GM19372 (cell line): ENCODE data around the gene TGFB1I1.
"Not testable (repeated sequence)": the region's sequence is repeated elsewhere in the genome, so short reads cannot be mapped to it uniquely, and the experiment has no call there.

Experiments
- ATAC-seq: cut with Tn5 transposase; IDR thresholded peaks from one replicate; pipeline ENCODE4 v1.9.1; 2021; ENCODE audit warnings: mild to moderate bottlenecking, low read depth, moderate library complexity; ENCODE audit not compliant: unreplicated experiment

Gene TGFB1I1

GRCh38 chr16:31471875-31472708, at the start of gene TGFB1I1:
TSS of gene TGFB1I1 (plus strand) at chr16:31472152. CDS start at chr16:31472189, 37 bp downstream.
- ATAC-seq, result no peak

- ATAC-seq, result no peak
Measured at GRCh38 chr16:31423241-31423640, 48.7 kb upstream of the TGFB1I1 start.

- ATAC-seq, result no peak
Measured at GRCh38 chr16:31423801-31424200, 48.2 kb upstream of the TGFB1I1 start.

GRCh38 chr16:31427441-31428278, 44.3 kb upstream of the TGFB1I1 start:
- no peak for ATAC-seq

GRCh38 chr16:31428279-31428597, 43.7 kb upstream of the TGFB1I1 start, which contains the start of gene COX6A2:
TSS of gene COX6A2 (minus strand) at chr16:31428360. CDS start at chr16:31428325, 35 bp downstream.
- ATAC-seq, result no peak

GRCh38 chr16:31428638-31429247, 43.2 kb upstream of the TGFB1I1 start:
- ATAC-seq, result no peak

- no peak for ATAC-seq
Measured at GRCh38 chr16:31429314-31429713, 42.6 kb upstream of the TGFB1I1 start.

- no peak for ATAC-seq
Measured at GRCh38 chr16:31429796-31430195, 42.2 kb upstream of the TGFB1I1 start.

- ATAC-seq, result no peak
Measured at GRCh38 chr16:31430380-31431052, 41.4 kb upstream of the TGFB1I1 start.

GRCh38 chr16:31435341-31436220, 36.4 kb upstream of the TGFB1I1 start:
- ATAC-seq, result no peak

GRCh38 chr16:31436221-31437045, 35.5 kb upstream of the TGFB1I1 start:
- ATAC-seq, result no peak

- ATAC-seq, result no peak
Measured at GRCh38 chr16:31438414-31438813, 33.5 kb upstream of the TGFB1I1 start.

GRCh38 chr16:31439023-31439422, 32.9 kb upstream of the TGFB1I1 start:
- ATAC-seq, result not testable (repeated sequence)

GRCh38 chr16:31439519-31439918, 32.4 kb upstream of the TGFB1I1 start:
- ATAC-seq, result no peak

GRCh38 chr16:31440516-31441184, 31.3 kb upstream of the TGFB1I1 start:
- ATAC-seq, result no peak

GRCh38 chr16:31441956-31442355, 30.0 kb upstream of the TGFB1I1 start:
- no peak for ATAC-seq

GRCh38 chr16:31445931-31446330, 26.0 kb upstream of the TGFB1I1 start:
- ATAC-seq, result not testable (repeated sequence)

GRCh38 chr16:31451201-31451600, 20.8 kb upstream of the TGFB1I1 start:
- no peak for ATAC-seq
